Activated CD4-positive, alpha-beta T cell treated with anti-CD3 and anti-CD28 coated beads for 48 hours (primary cell): ENCODE measurements around the gene C1GALT1.
"Not testable (repeated sequence)": the region's sequence is repeated elsewhere in the genome, so short reads cannot be mapped to it uniquely, and the experiment has no call there.

Experiments used
- DNase-seq: peaks from one replicate; pipeline ENCODE4 v3.0.0-alpha.2; 2020

C1GALT1 gene

DNA sequence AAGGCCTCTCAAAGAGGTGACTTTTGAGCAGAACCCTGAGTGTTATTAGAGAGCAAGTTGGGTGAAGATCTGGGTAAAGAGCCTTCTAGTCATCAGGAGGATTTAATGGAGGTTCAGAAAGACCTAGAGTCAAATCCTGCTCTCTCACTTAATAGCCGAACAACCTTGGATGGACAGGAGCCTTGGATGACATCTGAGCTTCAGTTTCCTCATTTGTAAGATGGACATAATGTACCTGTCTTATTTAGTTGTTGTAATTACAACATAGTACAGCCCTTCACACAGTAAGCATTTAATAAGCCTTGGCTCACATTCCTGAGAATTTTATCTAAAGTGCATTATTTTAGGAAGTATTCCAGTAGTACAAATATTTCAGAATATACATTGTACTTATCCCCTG lies 57.0 kb downstream of the C1GALT1 start:
- no peak for DNase-seq

DNA sequence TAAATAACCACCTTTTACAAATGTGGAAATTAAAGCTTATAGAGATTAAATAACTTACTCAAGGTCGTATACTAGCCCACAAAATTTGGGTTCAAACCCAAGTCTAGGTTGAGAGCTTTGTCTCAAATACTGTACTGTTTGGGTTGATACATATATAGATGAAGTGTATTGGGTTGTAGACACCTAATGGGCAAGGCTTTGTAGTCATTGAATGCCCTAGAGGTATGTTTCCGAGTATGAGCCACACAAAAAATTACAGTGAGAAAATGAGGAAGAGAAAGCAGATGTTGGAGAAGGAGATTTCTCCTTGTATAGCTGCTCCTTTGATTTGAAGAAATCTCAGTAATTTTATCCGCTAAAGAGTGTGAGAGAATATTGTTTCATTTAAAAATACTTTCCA lies 60.6 kb downstream of the C1GALT1 start:
- DNase-seq = no peak

DNA sequence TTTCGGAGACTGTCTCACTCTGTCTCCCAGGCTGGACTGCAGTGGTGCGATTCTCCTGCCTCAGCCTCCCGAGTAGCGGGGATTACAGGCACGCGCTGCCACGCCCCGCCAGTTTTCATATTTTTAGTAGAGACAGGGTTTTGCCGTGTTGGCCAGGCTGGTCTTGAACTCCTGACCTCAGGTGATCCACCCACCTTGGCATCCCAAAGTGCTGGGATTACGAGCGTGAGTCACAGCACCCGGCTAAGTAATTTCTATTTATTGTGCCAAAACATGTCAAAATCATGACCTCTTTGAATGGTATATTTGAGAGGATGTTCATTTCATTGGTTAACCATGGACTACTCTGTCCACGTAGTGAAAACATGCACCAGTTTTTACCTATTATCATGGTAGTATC lies 62.9 kb downstream of the C1GALT1 start:
- not testable (repeated sequence) for DNase-seq

DNA sequence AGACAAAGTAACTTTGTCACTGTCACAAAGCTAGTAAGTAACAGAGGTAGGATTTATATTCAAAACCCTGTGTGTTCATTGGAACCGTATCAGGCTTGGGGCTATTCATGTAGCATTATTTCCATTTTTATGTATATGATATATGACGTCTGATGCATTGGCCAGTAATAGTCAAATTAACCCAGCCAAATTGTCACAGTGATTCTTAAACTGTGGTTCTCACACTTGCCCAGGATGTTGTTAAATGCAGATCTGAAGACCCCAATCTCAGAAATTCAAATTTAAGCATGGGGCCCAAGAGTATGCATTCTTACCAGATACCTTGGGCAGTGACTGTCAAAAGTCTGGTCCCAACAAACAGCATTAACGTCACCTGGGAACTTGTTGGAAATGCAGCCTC lies 63.9 kb downstream of the C1GALT1 start:
- no peak for DNase-seq

DNA sequence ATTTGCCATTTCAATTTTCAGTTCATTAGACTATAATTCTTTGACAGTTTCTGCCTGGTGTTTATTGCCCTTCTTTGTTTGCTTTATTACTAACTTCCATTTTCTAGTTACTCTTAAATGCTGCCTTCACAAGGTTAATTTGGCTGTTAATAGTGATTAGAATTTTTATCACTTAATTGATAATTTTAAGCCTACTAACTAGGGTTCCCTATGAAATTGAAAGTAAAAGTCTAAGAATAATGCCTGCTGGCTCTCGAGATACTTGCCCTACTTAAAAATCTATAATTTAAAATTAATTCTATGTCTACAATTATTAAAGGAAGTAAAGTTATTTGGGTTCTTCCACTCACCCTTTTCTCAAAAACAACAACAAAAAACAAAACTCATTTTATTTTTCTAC lies 65.3 kb downstream of the C1GALT1 start:
- no peak for DNase-seq

DNA sequence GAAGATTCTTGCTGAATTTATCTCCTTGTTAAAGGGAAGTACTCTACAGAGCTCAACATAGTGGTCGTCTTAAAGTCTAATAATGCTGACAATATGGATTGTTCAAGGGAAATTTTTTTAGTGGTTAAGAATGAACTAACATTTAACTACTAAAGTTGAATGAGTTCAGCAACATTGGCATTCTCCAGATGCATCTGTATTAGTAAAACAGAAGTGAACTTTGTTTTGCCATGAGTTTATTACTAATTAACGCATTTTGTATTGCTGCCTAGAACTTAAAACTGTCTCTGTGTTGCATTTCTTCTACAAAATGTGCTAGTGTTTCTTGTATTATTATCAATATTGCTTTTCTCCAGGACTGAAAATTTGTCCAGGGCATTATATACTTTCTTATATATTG lies 67.5 kb downstream of the C1GALT1 start:
- no peak for DNase-seq

DNA sequence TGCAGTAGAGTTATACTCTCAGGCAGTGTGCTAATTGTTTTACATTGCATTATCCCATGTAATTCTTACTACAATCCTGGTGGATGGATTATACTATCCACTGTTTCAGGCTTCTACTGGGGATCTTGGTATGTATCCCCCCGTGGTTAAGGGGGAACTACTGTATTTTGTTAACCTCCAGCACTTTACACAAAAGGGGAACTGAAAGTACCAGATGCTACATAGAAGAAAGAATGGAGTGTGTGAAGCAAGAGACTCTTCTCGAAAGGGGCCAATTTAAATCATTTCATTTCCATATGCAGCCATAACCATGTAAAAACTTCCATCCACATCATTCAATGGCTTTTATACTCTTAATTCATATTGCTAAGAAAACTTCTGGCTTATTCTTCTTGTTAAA lies 69.4 kb downstream of the C1GALT1 start:
- DNase-seq = no peak

DNA sequence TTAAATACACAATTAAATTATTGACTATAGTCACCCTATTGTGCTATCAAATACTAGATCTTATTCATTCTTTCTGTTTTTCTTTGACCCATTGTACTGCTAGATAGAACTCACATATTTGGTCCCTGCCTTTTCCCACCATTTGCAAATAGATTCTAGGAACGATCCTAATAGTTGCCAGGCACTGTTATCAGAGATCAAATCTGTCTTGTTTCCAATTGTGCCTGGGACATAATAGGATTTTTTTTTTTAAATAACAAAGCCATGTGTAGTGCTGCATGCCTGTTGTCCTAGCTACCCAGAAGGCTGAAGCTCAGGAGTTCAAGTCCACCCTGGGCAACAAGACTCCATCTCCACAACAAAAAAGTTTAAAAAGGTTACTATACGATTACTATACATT lies 72.0 kb downstream of the C1GALT1 start:
- DNase-seq = no peak

DNA sequence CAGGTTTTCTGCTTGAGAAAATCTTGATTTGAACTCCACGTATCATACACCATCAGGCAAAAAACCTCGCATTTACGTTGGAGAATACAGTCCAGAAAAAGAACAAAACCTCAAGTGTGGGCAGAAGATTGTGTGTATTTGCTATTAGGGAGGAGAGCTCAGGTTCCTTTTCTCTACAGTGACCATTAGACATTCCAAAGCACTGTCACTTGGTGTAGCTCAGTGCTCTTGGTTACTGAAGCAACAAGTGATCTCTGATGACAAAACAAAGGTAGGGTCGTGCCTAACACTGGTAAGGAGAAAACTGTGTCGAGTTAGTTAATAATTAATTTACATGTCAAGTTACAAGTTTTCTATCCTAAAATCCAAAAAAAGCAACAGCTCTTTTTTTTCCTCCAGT lies 72.6 kb downstream of the C1GALT1 start:
- DNase-seq = no peak

DNA sequence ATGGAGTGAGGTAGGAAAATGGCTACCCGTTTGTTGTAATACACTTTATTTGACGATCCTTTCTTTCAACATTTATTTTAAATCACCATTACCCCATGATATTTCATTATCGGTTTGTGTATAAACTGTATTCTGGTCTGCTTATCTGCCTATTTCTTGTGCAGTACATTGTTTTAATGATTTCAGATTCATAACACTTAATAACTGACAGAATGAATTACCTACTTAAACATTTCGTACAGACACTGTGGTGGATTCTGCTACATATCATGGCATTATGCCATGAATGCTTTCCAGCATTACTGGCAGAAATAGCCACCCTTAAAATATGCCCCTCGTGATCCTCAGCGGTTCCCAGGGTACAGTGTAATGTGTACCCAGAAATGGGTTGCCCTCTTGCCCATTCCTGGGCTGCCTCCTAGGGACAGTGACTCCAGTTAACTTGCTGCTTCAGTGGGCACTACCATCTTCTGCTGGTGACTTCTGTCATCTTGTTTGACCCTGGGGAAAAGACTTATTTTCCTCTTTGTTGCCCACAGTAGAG lies 74.5 kb downstream of the C1GALT1 start:
- no peak for DNase-seq

DNA sequence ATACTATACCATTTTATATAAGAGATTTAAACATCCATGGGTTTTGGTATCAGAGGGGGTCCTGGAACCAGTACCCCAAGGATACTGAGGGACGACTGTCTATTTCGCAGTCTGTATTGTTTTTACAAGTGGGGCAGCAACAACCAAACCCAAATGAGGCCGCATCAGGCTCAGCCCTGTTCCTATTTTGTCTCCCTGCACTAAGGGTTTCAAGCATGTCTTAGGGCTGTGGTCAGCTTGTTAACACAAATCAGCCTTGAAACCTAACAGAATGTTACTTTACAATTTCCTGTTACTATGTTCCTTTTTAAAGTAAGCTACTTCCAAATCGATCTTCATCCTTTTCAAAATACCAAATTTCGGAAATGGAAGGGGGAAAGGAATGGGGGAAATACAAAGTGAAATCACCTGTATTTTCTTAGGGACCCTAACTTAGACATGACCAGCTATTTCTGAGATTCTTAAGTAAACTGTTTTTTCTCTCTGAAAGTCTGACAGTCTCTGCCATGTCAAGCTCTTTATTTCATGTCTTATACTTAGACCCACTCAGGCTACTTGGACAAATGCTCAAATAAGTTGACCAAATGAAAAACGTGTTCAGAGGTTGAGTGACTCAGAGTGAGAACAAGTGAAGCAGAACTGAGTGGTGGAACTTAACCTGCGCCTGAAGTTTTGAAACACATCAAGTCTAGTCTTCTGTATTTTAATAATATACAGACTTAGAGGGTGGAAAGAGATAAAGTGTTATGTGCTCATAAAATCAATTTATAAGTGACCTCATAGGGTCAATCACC lies 75.8 kb downstream of the C1GALT1 start:
- no peak for DNase-seq

DNA sequence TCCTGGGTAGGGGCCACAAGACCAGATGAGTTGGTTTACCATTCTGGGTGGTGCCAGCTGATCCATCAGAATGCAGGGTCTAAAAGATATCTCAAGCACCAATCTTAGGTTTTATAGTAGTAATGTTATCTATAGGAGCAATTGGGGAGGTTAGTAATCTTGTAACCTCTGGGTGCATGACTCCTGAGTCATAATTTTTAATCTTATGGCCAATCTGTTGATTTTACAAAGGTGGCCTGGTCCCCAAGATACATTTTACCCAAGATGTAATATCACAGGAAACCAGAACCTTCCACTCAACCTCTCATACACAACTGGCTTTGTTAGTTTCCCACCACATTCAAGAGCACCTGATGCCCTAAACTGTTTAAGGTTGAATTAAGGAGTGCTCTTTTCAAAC lies 79.5 kb downstream of the C1GALT1 start:
- no peak for DNase-seq

DNA sequence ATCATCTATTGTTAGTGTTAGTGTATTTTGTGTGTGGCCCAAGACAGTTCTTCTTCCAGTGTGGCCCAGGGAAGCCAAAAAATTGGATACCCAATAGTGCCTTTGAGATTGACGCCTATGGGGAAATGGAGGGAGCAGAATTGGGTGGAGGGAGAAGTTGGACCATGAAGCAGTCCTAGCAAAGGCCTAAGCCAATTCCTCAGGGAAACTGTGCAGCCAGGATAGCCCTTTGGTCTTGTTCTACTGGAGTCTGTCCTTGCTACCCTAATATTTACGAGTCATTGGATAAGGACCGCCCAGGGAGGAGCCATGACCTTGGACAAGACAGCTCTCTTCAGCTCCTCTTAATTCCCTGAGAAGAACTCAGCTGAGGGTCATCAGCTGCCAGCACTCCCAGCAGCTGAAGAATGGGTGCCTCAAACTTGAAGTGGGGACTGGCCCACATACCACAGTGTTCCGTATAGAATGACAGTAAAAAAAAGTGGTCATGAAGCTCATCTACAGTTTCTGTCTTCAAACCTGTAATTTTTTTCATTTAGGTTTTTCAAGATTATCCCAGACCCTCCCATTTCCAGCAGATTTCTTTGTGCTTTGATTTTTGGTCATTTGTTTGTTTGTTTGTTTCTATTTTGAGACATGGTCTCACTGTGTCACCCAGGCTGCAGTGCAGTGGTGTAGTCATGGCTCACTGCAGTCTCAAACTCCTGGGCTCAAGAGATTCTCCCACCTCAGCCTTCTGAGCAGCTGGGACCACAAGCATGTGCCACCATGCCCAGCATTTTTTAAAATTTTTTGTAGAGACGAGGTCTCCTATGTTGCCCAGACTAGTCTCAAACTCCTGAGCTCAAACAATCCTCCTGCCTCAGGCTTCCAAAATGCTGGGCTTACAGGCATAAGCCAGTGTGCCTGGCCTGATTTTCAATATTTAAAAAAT lies 81.2 kb downstream of the C1GALT1 start:
- DNase-seq = no peak

DNA sequence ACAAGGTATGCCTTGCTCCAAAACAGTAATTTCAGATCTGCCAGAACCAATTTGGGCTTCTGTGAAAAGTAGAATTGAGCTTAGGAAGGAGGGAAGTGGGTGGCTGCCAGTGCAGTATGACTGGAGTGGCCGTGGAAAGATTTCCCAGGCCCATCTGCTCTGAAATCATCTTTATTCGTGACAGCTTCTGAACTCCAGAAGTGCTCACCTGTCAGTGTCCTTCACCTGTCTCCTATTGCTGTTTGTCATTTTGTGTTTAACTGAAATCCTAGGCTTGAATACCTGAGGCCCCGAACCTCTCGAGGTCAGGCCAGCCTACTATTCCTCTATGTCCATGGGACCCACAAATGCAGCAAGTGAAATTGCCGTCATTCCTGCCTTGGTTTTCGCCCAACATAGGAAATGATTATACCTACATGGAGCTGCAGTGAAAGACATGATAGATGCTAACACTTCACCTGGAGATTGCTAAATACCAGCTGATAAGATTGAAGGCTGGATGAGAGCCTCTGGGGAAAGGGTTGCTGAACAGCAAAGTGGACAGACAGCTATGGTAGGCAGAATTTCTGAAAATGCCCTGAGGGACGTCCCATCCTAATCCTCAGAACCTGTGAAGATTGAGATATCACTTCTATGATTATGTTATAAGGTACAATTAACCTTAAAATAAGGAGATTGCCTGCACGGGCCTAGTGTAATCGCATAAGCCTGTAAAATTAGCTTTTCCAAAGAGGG lies 82.1 kb downstream of the C1GALT1 start:
- DNase-seq = no peak

DNA sequence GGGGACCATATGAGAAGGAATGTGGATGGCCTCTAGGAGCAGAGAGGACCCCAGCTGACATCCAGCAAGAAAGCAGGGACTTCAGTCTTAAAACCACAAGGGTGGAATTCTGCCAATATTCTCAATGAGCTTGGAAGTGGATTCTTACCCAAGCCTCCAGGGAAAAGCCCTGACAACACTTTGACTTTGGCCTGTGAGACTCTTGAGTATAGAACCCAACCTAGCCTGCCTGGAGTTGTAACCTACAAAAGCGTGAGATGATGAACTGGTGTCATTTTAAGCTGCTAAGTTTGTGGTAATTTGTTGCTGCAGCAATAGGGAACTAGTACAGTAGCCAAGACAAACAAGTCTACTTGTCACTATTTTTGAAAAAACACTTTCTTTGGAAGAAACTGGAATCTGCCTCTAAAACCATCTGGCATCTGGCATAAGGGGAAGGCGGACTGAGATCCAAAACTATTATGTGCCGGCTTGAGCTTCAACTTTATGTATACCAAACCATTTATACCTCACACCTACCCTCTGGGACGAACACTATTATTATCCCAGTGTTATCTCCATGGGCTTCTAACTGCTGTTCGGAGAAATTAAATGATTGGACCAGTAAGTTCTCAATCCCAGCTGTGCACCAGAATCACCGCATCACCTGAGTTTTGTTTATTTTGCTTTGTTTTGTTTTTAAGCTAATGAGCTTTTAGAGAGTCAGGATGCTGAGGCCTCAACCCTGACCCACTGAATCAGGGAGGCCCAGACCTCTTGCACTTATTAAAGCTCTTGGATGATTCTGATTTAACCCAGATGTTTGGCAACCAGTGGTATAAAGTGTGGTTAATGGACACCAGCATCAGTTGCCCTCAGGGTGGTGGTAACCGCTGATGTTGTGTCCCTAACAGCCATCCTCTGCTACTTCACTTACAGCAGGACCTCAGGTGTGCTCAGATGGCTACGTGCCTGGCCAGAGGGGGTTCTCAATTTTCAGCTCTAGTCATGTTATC lies 83.0 kb downstream of the C1GALT1 start:
- DNase-seq = no peak

DNA sequence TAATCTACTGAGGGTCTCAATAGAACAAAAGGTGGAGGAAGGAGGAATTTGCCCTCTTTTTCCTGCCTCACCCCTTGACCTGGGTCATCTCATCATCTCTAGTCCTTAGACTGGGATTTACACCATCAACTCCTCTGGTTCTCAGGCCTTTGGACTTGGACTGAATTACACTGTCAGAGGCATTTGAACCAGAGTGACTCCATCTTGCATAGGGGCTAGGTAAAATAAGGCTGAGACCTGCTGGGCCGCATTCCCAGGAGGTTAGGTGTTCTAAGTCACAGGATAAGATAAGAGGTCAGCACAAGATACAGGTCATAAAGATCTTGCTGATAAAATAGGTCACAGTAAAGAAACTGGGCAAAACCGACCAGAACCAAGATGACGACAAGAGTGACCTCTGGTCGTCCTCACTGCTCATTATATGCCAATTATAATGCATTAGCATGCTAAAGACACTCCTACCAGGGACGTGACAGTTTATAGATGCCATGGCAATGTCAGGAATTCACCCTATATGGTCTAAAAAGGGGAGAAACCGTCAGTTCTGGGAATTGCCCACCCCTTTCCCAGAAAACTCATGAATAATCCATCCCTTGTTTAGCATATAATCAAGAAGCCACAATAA lies 84.0 kb downstream of the C1GALT1 start:
- no peak for DNase-seq

DNA sequence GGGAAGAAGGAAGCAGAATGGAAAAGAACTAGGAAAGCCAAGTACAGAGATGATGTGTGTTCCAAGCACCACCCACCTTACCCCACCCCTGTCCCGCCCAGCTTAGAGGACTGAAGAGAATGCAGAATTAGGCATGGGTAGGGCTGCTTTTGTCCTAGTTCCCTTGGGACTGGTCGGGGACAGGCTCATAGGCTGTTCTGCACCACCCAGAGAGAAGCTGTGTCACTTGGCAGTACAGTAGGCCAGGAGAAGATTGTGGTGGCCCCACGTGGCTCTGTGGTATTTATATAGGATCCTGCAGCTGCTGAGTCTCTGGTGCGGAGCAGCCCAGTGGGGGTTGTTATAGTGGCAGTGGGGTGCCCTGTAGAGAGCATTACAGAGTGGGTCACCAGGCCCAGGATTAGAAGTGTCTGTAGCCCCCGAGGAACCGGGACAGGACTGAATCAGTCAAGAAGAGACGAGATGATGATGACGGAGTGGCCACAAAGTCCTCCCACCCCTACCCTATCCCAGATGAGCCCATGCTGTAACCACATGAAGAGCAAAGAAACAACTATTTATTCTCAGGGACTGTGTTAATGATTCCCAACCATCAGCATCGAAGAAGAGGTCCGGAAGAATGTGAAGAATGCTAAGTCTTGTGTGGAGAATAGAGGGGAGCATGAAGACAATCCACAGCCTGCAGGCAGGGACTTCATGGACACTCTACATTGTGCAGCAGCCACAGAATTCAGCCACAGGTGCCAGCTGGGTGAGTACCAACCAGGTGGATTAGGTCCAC lies 88.9 kb downstream of the C1GALT1 start:
- no peak for DNase-seq

DNA sequence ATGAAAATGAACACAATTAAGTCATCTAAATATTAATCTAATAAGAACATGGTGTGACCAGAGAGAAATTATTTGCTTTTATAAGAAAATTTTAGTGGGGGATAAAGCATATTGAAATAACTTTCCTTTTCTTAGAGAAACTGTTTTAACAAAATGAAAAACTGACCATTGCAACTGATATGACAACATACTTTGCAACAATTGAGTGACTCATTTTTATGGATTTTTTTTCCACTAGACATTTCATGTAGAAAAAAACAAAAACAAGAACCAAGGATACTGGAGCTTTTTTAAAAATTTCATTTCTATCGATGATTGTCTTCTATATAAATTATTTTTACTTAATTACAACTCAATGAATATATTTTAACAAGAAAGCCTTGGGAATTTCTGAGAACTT lies 90.0 kb downstream of the C1GALT1 start:
- no peak for DNase-seq

DNA sequence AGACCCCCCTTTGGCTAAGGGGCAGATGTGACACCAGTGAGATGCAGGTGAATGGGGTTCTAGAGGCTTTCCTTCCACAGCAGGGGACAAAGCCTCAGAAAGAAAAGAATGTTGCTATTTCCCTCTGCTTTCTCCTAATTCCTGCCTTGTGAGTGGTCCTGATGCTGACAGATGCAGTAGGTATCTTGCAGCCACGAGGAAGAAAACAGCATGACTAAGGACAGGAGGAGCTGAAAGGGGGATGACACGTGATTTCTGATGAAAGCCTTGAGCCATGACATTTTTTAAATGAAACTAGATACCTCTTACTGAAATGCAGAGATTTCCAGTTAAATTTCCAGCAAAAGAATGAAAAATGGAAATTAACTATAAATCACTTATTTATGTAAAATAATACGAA lies 92.4 kb downstream of the C1GALT1 start:
- DNase-seq = no peak

DNA sequence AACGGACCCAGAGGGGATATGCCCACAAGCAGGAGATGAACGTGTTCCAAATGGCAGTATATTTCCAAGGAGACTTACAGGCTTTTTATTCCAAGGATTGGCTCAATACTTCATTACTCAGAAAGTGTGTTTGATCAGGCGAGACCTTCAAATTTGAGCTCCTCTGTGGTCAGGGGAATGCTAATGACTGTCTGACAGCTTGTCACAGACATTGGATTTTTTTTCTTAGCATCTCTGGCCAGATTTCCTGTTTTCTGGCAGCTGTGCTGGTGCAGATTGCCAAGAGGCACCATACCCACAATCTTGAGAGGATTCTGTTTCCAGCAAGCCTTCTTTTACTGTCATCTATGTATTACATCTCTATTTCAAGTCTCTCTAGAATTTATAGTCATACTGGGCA lies 93.8 kb downstream of the C1GALT1 start:
- no peak for DNase-seq
